Neural cell (in vitro differentiated cells): ENCODE results near the gene CLEC16A.

ENCODE experiments used
- CTCF ChIP-seq: fragments of 450-650 bp; IDR thresholded peaks from 2 replicates; pipeline ENCODE4 v1.5.1; 2014; ENCODE audit warnings: antibody characterized with exemption, mild to moderate bottlenecking, moderate library complexity; ENCODE audit not compliant: poor library complexity, severe bottlenecking
- EP300 ChIP-seq: fragments of 450-650 bp; conservative IDR thresholded peaks from 2 replicates; pipeline ENCODE4 v1.6.1; 2014; ENCODE audit warnings: antibody characterized with exemption, mild to moderate bottlenecking, moderate library complexity; ENCODE audit not compliant: poor library complexity, severe bottlenecking
- EZH2 ChIP-seq: fragments of 200-600, 300-800 bp; shearing (Covaris generic), sonication (generic); IDR thresholded peaks from 2 replicates; pipeline ENCODE4 v1.6.1; 2014; ENCODE audit warnings: antibody characterized with exemption, low read length, borderline replicate concordance, mild to moderate bottlenecking; ENCODE audit not compliant: insufficient read depth, poor library complexity, severe bottlenecking
- MXI1 ChIP-seq: fragments of 450-650 bp; conservative IDR thresholded peaks from 2 replicates; pipeline ENCODE4 v1.6.1; 2014; ENCODE audit warnings: antibody characterized with exemption, mild to moderate bottlenecking; ENCODE audit not compliant: poor library complexity, severe bottlenecking
- POLR2AphosphoS5 ChIP-seq: IDR thresholded peaks from 2 replicates; pipeline ENCODE4 v1.6.1; 2012
- RAD21 ChIP-seq: fragments of 450-650 bp; conservative IDR thresholded peaks from 2 replicates; pipeline ENCODE4 v1.6.1; 2014; ENCODE audit warnings: antibody characterized with exemption, mild to moderate bottlenecking, moderate library complexity
- REST ChIP-seq: IDR thresholded peaks from 2 replicates; pipeline ENCODE4 v1.6.1; 2012; ENCODE audit warnings: borderline replicate concordance
- SMC3 ChIP-seq: fragments of 450-650 bp; conservative IDR thresholded peaks from 2 replicates; pipeline ENCODE4 v1.6.1; 2014; ENCODE audit warnings: antibody characterized with exemption, mild to moderate bottlenecking, moderate library complexity; ENCODE audit not compliant: poor library complexity
- TAF1 ChIP-seq: IDR thresholded peaks from 2 replicates; pipeline ENCODE4 v1.6.1; 2012; ENCODE audit warnings: low read depth

- no peak for TF ChIP-seq CTCF
- no peak for TF ChIP-seq POLR2AphosphoS5
- no peak for TF ChIP-seq EP300
- TF ChIP-seq RAD21: no peak
- TF ChIP-seq EZH2: no peak
- TF ChIP-seq MXI1: no peak
- no peak for TF ChIP-seq SMC3
- no peak for TF ChIP-seq REST
- no peak for TF ChIP-seq TAF1
These were observed 274.2 kb downstream of the CLEC16A start for GRCh38 chr16:11218604-11218962.
